Coronary artery (tissue), 2 donors: ENCODE results near the gene IGSF9.
A peak's percentile ranks its signal among the peaks of the same experiment; 100 is the strongest.

Experiments used
- DNase-seq: peaks from one replicate; pipeline ENCODE4 v3.0.0-alpha.2; 2017; ENCODE audit warnings: low spot score
- H3K27ac ChIP-seq, 2 donors: fragments of 200-600 bp; sonication (generic); one replicate each; pipeline ENCODE4 v1.5.1; 2016 to 2019
- H3K4me3 ChIP-seq: fragments of 200-600 bp; sonication (generic); 2 replicates; pipeline ENCODE4 v1.5.1; 2016; ENCODE audit warnings: mild to moderate bottlenecking, moderate library complexity
- TF ChIP-seq, protein P1 (sequence below): fragments of 200-600 bp; sonication (generic); IDR thresholded peaks from one replicate; pipeline ENCODE4 v1.5.1; 2019; ENCODE audit warnings: antibody characterized with exemption

The IGSF9 gene

DNA sequence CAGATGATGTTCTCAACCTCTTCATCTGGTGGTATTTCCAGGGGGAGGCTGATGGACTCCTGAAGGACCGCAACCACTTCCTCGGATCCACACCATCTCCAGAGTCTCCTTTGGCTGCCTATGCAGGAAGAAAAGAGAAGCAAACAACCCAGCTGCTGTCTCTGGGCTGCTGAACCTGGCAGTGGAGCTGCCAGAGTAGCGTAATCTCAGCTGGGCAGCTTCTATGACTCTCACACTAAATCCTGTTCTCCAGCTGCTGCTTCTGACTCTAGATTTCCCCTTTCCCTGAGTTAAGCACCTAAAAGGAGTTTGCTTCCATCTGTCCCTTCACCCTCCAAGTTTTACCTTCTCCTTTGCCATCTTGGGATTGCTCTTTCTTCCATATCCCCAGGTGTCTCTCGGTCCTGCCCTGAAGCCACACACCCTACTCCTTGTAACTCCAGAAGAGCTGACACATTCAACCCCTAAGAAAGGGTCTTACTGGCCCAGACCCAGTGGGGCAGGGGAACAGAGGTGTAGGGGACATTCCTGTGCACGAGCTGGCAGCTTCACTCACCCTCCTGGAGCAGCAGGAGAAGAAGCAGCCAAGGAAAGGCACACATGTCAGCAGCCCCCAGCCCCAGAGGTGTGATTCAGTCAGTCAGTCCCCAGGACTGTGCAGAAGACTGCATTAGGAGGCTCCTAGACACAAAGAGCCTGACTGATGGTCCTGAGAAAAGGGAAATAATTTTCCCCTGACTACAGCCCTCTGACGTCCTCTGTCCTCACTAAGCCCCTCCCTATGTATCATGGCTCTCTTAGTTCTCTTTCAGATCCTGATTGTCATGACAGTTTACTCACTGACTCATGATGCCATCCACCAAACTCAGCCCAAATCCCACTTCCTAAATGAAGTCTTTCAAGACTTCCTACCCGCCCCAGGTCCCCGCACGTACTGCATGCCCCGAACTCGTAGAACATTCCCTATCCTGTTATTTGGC lies 8.4 kb upstream of the IGSF9 start, which contains the start of gene SLAMF9:
TSS of gene SLAMF9 (minus strand) at position 702 of the 980 bp plus-strand sequence. CDS start at position 602, 100 bp downstream.
- Histone ChIP-seq H3K4me3 (no peak within 1 kb of the TSS), H3K27ac (no peak within 1 kb of the TSS)
- DNase-seq, result peak; percentile 68
- TF ChIP-seq, protein P1, sequence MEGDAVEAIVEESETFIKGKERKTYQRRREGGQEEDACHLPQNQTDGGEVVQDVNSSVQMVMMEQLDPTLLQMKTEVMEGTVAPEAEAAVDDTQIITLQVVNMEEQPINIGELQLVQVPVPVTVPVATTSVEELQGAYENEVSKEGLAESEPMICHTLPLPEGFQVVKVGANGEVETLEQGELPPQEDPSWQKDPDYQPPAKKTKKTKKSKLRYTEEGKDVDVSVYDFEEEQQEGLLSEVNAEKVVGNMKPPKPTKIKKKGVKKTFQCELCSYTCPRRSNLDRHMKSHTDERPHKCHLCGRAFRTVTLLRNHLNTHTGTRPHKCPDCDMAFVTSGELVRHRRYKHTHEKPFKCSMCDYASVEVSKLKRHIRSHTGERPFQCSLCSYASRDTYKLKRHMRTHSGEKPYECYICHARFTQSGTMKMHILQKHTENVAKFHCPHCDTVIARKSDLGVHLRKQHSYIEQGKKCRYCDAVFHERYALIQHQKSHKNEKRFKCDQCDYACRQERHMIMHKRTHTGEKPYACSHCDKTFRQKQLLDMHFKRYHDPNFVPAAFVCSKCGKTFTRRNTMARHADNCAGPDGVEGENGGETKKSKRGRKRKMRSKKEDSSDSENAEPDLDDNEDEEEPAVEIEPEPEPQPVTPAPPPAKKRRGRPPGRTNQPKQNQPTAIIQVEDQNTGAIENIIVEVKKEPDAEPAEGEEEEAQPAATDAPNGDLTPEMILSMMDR, result no peak

DNA sequence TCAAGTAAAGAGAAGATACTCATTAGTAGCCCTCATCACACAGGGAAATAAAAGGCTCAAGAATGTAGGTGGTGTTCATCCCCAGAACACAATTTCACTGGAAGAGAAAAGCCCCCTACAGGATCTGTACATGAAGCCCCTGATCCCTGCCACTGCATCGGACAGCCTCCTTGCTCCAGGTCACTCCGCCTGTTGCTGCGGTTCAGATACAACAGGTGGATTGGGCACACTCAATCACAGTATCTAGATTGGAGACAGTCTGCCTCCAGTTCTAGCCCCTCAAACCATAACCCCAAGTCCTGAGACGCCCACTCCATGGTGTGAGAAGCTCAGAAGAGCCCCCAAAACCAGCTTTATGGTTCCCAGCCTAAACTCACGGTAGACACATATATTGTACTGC lies 7.5 kb upstream of the IGSF9 start:
- H3K27ac ChIP-seq, result no peak overlapping the region
- no peak for DNase-seq
- H3K4me3 ChIP-seq, result no peak overlapping the region
- TF ChIP-seq, protein P1, result no peak

DNA sequence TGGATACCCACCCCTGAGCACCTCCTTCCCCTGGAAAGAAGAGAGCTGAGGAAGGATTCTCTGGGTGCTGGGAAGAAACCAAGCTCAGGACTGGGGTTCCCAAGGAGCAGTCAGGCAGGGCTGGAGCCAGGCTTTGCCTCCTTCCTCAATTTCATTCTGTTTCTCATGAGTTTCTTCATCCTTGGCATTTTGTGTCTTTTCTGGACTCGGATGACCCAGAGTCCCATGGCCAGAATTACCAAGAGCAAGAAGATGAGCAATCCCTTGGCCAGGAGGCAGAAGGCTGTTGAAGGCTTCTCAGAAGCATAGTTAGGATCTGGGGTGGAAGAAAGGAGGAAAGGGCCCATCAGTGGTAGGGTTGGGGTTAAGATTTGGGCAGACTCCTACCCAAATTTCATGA lies 6.1 kb upstream of the IGSF9 start:
- H3K4me3 ChIP-seq, result no peak overlapping the region
- DNase-seq, result peak; percentile 59
- H3K27ac ChIP-seq, result no peak overlapping the region
- TF ChIP-seq, protein P1, result no peak

DNA sequence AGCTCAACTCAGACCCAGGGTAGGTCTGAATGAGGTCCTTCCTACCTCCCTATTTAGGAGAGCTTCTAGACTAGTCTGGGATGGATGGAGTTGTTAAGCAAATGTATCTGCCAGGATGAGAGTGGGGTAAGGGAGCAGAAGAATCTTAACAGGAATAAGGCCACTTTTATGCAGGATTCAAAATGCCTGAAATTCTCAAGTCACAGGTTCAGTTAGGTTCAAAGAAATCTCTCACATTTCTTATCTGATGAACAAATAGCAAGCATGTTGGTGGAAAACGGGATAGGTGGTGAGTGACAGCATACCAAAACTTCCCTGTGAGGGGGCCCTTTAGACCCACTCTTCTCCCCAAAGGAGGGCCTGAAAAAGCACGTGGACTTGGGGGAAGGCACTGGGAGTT lies 5.6 kb upstream of the IGSF9 start:
- DNase-seq, result no peak
- TF ChIP-seq, protein P1, result no peak
- no peak overlapping the region for H3K27ac ChIP-seq
- H3K4me3 ChIP-seq, result no peak overlapping the region

DNA sequence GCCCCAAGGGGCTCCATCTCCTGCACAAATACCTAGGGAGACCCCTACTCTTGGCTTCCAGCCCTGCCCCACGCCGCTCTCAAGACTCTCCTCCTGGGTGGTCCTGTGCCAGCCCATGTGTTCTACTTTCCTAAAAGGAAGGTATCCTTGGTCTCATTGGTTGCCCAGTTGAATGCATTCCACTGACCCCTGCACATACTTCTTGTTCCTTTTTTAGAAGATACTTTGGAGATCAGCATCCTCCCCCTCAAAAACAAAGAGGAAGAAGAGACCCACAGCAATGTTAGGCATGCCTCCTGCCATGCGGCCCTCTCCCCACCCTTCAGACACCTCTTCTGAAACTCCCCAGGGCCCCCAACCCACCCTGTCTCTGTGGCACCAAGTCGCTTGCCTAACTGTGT lies 4.6 kb upstream of the IGSF9 start:
- TF ChIP-seq, protein P1, result no peak
- Histone ChIP-seq H3K4me3 (no peak overlapping the region), H3K27ac (no peak overlapping the region)
- DNase-seq, result peak; percentile 64

DNA sequence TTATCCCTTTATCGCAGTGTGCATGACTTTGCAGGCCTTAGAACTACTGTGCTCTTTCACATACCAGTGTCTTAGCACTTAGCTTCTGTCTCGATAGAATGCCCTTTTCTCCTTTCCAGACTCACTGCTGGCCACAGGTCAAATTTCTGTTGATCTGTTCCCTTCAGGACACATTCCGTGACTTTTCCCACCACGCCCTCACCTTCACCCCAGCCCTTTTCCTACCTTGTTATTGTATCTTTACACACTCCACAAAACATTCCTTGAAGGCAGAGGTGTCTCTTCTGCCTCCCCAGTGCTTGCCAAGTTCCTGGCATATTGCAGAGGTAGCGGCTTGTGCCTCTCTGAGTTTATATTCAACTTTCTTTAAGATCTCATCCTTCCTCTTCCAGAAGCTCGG lies 3.7 kb upstream of the IGSF9 start:
- peak; percentile 31 for DNase-seq
- TF ChIP-seq, protein P1, result no peak
- Histone ChIP-seq H3K27ac (no peak overlapping the region), H3K4me3 (no peak overlapping the region)

DNA sequence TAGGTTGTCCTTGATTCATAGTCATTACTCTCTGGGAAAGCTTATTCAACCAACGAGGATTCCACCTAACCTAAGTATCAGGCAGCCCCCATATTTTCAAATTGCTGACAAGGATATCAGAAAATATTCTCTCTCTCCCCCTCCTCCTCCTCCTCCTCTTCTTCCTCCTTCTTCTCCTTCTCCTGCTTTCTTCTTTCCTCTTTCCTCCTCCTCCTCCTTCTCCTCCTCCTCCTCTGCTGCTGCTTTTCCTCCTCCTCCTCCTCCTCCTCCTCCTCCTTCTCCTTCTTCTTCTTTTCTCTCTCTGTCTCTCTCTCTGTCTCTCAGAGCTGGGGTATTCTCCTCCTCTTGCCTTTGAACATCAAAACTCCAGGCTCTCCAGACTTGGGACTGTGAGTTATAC lies 2.5 kb upstream of the IGSF9 start:
- H3K27ac ChIP-seq, result no peak overlapping the region
- DNase-seq, result no peak
- TF ChIP-seq, protein P1, result no peak
- H3K4me3 ChIP-seq, result no peak overlapping the region
